PC-9 (cell line): ENCODE results near the gene HCRTR2. TPM values are rescaled to one million over a fixed set of nuclear protein-coding genes. Genes with fewer than 3 reads are reported as not detected.

Experiments used
- BruUV-seq: library from RNA; stranded (reverse); fragments of 400-500 nt; replicated peaks from 2 replicates; lab custom pipeline; 2021; lab: Mats Ljungman, UMichigan
- CTCF ChIA-PET: fragments of 300-600 bp; sonication (Branson Sonifier 250); formaldehyde crosslinking; loops from one replicate; lab custom pipeline; 2022; ENCODE audit warnings: antibody characterized with exemption; lab: Charles Lee
- POLR2A ChIA-PET: fragments of 300-600 bp; sonication (Branson Sonifier 250); formaldehyde crosslinking; loops from one replicate; lab custom pipeline; 2022; ENCODE audit warnings: antibody characterized with exemption; ENCODE audit not compliant: unreplicated experiment; lab: Charles Lee
- DNase-seq, 2 experiments: peaks; one replicate each; pipeline versions ENCODE4 v3.0.0 to v3.0.0-alpha.2; 2015 to 2022; ENCODE audit warnings: mixed read lengths in 1 of 2
- H2AFZ ChIP-seq: fragments of 200-600 bp; sonication (generic); 2 replicates; pipeline ENCODE4 v1.8.1; 2017; ENCODE audit warnings: antibody characterized with exemption
- H3F3A ChIP-seq: fragments of 200-600 bp; sonication (generic); 2 replicates; pipeline ENCODE4 v1.8.1; 2017; ENCODE audit warnings: antibody characterized with exemption, mild to moderate bottlenecking, low read depth; ENCODE audit not compliant: insufficient read depth
- H3K27ac ChIP-seq: fragments of 200-600 bp; sonication (generic); 2 replicates; pipeline ENCODE4 v1.6.1; 2016; ENCODE audit warnings: mixed run types
- H3K27me3 ChIP-seq: fragments of 200-600 bp; sonication (generic); 2 replicates; pipeline ENCODE4 v1.6.1; 2016; ENCODE audit warnings: low read depth, mixed run types; ENCODE audit not compliant: insufficient read depth
- H3K36me3 ChIP-seq: fragments of 200-600 bp; sonication (generic); 2 replicates; pipeline ENCODE4 v1.6.1; 2016; ENCODE audit warnings: low read depth, mixed run types
- H3K4me1 ChIP-seq: fragments of 200-600 bp; sonication (generic); replicated peaks from 2 replicates; pipeline ENCODE4 v1.6.1; 2016; ENCODE audit warnings: mixed run types; ENCODE audit not compliant: insufficient read depth
- H3K4me2 ChIP-seq: fragments of 200-600 bp; sonication (generic); 2 replicates; pipeline ENCODE4 v1.6.1; 2017; ENCODE audit warnings: mixed run types
- H3K4me3 ChIP-seq: fragments of 200-600 bp; sonication (generic); 2 replicates; pipeline ENCODE4 v1.6.1; 2016; ENCODE audit warnings: mixed run types
- H3K79me2 ChIP-seq: fragments of 200-600 bp; sonication (generic); 2 replicates; pipeline ENCODE4 v1.6.1; 2017; ENCODE audit warnings: low read depth, mixed run types
- H3K9me2 ChIP-seq: fragments of 200-600 bp; sonication (generic); 2 replicates; pipeline ENCODE4 v1.8.1; 2017; ENCODE audit warnings: mild to moderate bottlenecking; ENCODE audit not compliant: insufficient read depth
- H3K9me3 ChIP-seq: fragments of 200-600 bp; sonication (generic); 2 replicates; pipeline ENCODE4 v1.8.1; 2016; ENCODE audit warnings: low read depth; ENCODE audit not compliant: insufficient read depth
- H4K20me1 ChIP-seq: fragments of 200-600 bp; sonication (generic); 2 replicates; pipeline ENCODE4 v1.8.1; 2017; ENCODE audit not compliant: insufficient read depth
- EZH2 ChIP-seq: fragments of 200-600 bp; sonication (generic); IDR thresholded peaks from 2 replicates; pipeline ENCODE4 v1.8.0; 2017; ENCODE audit warnings: antibody characterized with exemption, low read depth
- intact Hi-C: fragments of 100-400 bp; cut with micrococcal nuclease; formaldehyde crosslinking; loops from one replicate; pipeline ENCODE4 v1.10.0; 2022; ENCODE audit not compliant: unreplicated experiment
- total RNA-seq: library from RNA; stranded (reverse); gene quantifications from 2 replicates; pipeline ENCODE4 v1.2.3, GENCODE V29; 2021
- TF ChIP-seq, protein P1 (sequence below): fragments of 200-600 bp; sonication (generic); conservative IDR thresholded peaks from 2 replicates; pipeline ENCODE4 v1.6.1; 2017; ENCODE audit warnings: mixed run types, antibody characterized with exemption, mild to moderate bottlenecking, moderate library complexity

The HCRTR2 gene
- total RNA-seq, 1 experiment from 2014 or later = not detected

DNA sequence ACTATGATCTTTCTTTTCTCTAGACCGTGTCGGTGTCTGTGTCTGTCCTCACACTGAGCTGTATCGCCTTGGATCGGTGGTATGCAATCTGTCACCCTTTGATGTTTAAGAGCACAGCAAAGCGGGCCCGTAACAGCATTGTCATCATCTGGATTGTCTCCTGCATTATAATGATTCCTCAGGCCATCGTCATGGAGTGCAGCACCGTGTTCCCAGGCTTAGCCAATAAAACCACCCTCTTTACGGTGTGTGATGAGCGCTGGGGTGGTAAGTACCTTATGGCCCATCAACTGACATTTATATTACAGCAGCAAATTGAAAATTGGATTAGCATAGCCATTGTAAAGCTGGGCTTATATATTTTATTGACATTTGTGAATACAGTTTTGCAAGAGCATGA is 80.8 kb downstream of the HCRTR2 start:
- H3K4me3 ChIP-seq = no peak overlapping the region
- H3K4me1 ChIP-seq = no peaks in the 10 kb centered on the region
- H3K9me2 ChIP-seq = 0 out of 2 replicates have a peak, but pooled peaks cover 2% of the 10 kb centered on the region
- no peaks in the 10 kb centered on the region for H3K9me3 ChIP-seq
- ChIA-PET CTCF (no interaction called here), POLR2A (no interaction called here)
- no peaks in the 10 kb centered on the region for H3K79me2 ChIP-seq
- TF ChIP-seq, protein P1, sequence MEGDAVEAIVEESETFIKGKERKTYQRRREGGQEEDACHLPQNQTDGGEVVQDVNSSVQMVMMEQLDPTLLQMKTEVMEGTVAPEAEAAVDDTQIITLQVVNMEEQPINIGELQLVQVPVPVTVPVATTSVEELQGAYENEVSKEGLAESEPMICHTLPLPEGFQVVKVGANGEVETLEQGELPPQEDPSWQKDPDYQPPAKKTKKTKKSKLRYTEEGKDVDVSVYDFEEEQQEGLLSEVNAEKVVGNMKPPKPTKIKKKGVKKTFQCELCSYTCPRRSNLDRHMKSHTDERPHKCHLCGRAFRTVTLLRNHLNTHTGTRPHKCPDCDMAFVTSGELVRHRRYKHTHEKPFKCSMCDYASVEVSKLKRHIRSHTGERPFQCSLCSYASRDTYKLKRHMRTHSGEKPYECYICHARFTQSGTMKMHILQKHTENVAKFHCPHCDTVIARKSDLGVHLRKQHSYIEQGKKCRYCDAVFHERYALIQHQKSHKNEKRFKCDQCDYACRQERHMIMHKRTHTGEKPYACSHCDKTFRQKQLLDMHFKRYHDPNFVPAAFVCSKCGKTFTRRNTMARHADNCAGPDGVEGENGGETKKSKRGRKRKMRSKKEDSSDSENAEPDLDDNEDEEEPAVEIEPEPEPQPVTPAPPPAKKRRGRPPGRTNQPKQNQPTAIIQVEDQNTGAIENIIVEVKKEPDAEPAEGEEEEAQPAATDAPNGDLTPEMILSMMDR = no peak
- no peak overlapping the region for H3K4me2 ChIP-seq
- H2AFZ ChIP-seq = no peak overlapping the region; the same call in 1 of the 2 replicates
- H3K27me3 ChIP-seq = no peaks in the 10 kb centered on the region
- intact Hi-C loops = no loop called here
- no peaks in the 10 kb centered on the region for H3F3A ChIP-seq
- no TSS peak for BruUV-seq
- no peaks in the 10 kb centered on the region for H4K20me1 ChIP-seq
- no peak for DNase-seq
- H3K36me3 ChIP-seq = no peaks in the 10 kb centered on the region
- no peak overlapping the region for H3K27ac ChIP-seq

DNA sequence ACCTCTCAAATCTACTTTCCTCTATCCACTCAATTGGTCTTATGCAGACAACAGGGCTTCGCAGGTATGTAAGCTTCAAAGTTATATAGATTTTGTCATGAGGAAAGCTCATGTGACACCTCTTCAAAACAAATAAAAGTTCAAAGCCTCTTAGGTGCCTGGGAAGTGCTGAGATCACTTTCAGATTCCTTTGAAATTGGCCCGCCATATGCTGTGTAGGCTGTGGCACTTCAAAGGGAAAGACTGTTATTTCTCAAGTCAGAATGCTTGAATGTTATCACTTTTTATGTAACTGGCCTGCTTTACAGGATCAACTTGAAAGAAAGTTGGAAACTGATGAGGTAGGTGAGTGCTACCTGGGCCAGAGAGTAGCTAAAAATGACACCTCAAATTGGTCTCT is 85.9 kb downstream of the HCRTR2 start:
- H3K79me2 ChIP-seq = no peaks in the 10 kb centered on the region
- BruUV-seq = no TSS peak
- H3K27ac ChIP-seq = no peak overlapping the region
- no peaks in the 10 kb centered on the region for H3K4me1 ChIP-seq
- H4K20me1 ChIP-seq = no peaks in the 10 kb centered on the region
- ChIA-PET POLR2A (no interaction called here), CTCF (no interaction called here)
- TF ChIP-seq, protein P1 = no peak
- TF ChIP-seq EZH2 = no peak
- H3K36me3 ChIP-seq = no peaks in the 10 kb centered on the region
- no peaks in the 10 kb centered on the region for H3F3A ChIP-seq
- no peaks in the 10 kb centered on the region for H3K27me3 ChIP-seq
- H2AFZ ChIP-seq = no peak overlapping the region
- no peak overlapping the region for H3K4me3 ChIP-seq
- H3K4me2 ChIP-seq = no peak overlapping the region
- DNase-seq = no peak
- 0 out of 2 replicates have a peak, but pooled peaks cover 4% of the 10 kb centered on the region for H3K9me2 ChIP-seq
- intact Hi-C loops = no loop called here
- no peaks in the 10 kb centered on the region for H3K9me3 ChIP-seq

DNA sequence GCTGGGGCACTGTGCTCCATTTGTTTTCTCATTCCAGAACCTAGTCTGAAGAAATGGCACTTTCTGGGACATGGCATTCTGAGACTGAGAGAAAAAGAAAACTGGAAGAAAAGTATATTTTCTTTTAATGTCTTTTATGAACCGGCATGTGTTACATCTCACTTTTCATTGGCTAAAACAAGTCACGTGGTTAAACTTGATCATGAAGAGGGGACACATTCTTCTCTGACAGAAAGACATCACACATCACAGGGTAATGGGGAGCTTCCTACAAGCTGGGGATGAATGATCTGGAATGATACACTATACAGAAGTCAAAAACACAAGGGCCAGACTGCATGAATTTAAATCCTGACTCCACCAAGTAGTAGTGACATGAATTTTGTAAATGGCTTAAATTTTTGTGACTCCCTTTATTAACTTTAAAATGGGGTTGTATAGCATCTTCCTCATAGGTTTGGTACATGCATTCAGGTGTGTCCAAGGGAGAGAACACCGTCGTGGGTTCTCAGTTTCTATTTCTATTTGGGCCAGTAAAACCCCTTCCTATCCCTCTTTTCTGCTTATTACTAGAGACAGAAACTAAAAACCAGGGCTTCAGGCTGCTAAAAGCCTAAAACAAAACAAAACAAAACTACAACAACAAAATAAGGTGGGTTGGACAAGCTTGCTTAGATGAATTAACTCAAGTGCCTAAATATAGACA is 91.2 kb downstream of the HCRTR2 start:
- Histone ChIP-seq H2AFZ (no peak overlapping the region), H3K9me3 (no peaks in the 10 kb centered on the region), H3K9me2 (no peaks in the 10 kb centered on the region), H3K79me2 (no peaks in the 10 kb centered on the region), H3K27ac (no peak overlapping the region), H3F3A (no peaks in the 10 kb centered on the region), H3K36me3 (no peaks in the 10 kb centered on the region), H3K4me1 (no peaks in the 10 kb centered on the region), H3K4me3 (no peak overlapping the region), H3K27me3 (no peaks in the 10 kb centered on the region), H4K20me1 (no peaks in the 10 kb centered on the region), H3K4me2 (no peak overlapping the region)
- intact Hi-C loops = no loop called here
- BruUV-seq = no TSS peak
- ChIA-PET CTCF (no interaction called here), POLR2A (no interaction called here)
- TF ChIP-seq, protein P1 = no peak
- TF ChIP-seq EZH2 = no peak
- no peak for DNase-seq
